ENCODE results near the gene CLEC9A.

DNA sequence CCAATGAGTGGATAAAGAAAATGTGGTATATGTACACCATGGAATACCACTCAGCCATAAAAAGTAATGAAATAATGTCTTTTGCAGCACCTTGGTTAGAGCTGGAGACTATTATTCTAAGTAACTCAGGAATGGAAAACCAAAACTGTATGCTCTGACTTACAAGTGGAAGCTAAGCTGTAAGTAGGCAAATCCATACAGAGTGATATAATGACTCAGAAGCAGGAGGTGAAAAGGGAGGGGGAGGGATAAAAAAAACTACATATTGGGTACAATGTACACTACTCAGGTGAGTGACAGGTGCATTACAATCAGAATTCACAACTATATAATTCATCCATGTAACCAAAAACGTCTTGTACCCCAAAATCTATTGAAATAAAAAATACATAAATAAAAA, 83.4 kb downstream of the CLEC9A start:
- no peak for TF ChIP-seq GATA3 (IDR thresholded peaks at IDR 0.05; ENCODE audit: low read depth, low read length)
- no peak for TF ChIP-seq GATA2 (IDR thresholded peaks at IDR 0.05; ENCODE audit: low read depth, low read length)
